Activated T-cell treated with anti-CD3 and anti-CD28 coated beads, Interleukin-2, amount 50 U/mL, for 72 hours (primary cell): ENCODE measurements around the gene IL18RAP. TPM values are rescaled to one million over a fixed set of nuclear protein-coding genes. Genes with fewer than 3 reads are reported as not detected.
A peak's percentile ranks its signal among the peaks of the same experiment; 100 is the strongest.

Experiments
- ATAC-seq, 2 donors: fragments of 150-1000 bp; cut with Tn5 transposase; replicated peaks in 1 of 2; 2 replicates each; pipeline ENCODE4 v1.10.0; 2021; ENCODE audit warnings: moderate library complexity in 2 of 2, mild to moderate bottlenecking in 1 of 2
- DNase-seq, 2 donors: peaks; one replicate each; pipeline ENCODE4 v3.0.0; 2021 to 2022; ENCODE audit warnings: mixed read lengths in 1 of 2
- H3K27ac Mint-ChIP-seq: one replicate; pipeline ENCODE4 v1.8.0; 2022; ENCODE audit warnings: mild to moderate bottlenecking, moderate library complexity, mixed read lengths
- H3K27me3 Mint-ChIP-seq: one replicate; pipeline ENCODE4 v1.8.0; 2022; ENCODE audit warnings: low read depth, mixed read lengths
- H3K36me3 Mint-ChIP-seq, 2 donors: one replicate each; pipeline ENCODE4 v1.8.0; 2022; ENCODE audit warnings: mixed read lengths in 2 of 2, mild to moderate bottlenecking in 1 of 2; ENCODE audit not compliant: insufficient read depth in 2 of 2
- H3K4me1 Mint-ChIP-seq: one replicate; pipeline ENCODE4 v1.8.0; 2022; ENCODE audit warnings: low read depth, mixed read lengths
- H3K4me3 Mint-ChIP-seq, 2 donors: one replicate each; pipeline ENCODE4 v1.8.0; 2022; ENCODE audit warnings: mild to moderate bottlenecking in 2 of 2, mixed read lengths in 2 of 2, moderate library complexity in 2 of 2
- H3K9me3 Mint-ChIP-seq, 2 donors: one replicate each; pipeline ENCODE4 v1.8.0; 2022; ENCODE audit warnings: mixed read lengths in 2 of 2
- total RNA-seq, 2 donors: library from RNA; stranded (reverse); gene quantifications; one replicate each; pipeline ENCODE4 v1.2.3, GENCODE V29; 2022

The IL18RAP gene
- total RNA-seq, 2 donors from 2014 or later: 7.6 to 9.5 TPM

DNA sequence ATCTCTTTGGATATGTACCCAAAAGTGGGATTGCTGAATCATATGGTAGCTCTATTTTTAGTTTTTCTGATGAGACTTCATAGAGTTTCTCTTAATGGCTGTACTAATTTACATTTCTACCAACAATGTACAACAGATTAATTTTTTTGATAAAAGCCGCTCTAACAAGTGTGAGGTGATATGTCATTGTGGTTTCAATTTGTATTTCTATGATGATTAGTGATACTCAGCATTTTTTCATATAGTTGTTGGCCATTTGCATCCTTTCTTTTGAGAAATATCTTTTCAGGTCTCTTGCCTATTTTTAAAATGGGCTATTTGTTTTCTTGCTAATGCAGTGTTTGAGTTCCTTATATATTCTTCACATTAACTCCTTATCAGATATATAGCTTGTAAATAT is 4.3 kb downstream of the IL18RAP start:
- Mint-ChIP-seq H3K9me3 (peaks cover 0 to 1% of the 10 kb centered on the region in 2 donors), H3K4me3 (peak overlapping the region in 1 of 2 donors; percentile 10), H3K4me1 (peaks cover 52% of the 10 kb centered on the region), H3K27me3 (peaks cover 6% of the 10 kb centered on the region), H3K27ac (no peak overlapping the region), H3K36me3 (peaks cover 7 to 10% of the 10 kb centered on the region in 2 donors)
- DNase-seq (no peak), ATAC-seq (no peak)

DNA sequence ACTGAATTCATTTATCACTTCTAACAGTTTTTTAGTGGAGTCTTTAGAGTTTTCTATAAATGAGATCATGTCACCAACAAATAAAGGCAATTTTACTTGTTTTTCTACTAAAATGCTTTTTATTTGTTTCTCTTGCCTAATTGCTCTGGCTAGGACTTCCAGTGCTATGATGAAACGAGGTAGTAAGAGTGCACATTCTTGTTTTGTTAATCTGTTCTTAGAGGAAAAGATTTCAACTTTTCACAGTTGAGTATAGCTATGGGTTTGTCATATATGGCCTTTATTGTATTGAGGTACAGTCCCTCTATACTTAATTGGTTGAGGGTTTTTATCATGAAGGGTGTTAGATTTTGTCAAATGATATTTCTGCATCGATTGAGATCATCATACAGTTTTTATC is 5.6 kb downstream of the IL18RAP start:
- Mint-ChIP-seq H3K36me3 (peaks cover 9 to 10% of the 10 kb centered on the region in 2 donors), H3K27me3 (no peaks in the 10 kb centered on the region), H3K4me1 (peaks cover 39% of the 10 kb centered on the region), H3K9me3 (peaks cover 0 to 1% of the 10 kb centered on the region in 2 donors), H3K27ac (peak overlapping the region; percentile 3), H3K4me3 (no peak overlapping the region)
- DNase-seq (no peak), ATAC-seq (peak in 1 of 2 donors; percentile 32)

DNA sequence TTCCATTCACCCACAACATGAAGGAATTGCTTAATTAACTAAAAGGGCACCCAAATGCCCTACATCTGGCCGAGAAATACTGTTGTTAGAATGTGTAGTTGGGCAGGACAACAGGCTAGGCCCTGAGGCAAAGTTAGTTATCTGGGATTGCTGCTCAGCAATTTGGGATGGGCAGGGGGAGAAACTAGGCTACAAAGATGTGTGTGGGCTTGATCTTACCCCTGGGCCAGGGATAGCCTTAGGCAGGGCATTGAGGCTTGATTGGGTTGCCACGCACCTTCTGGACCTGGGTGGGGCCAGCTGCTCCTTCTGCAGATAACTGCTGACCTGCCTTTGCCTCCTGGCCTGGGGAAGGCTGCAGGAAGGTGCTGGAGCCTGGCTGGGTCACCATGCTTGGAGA is 9.4 kb downstream of the IL18RAP start:
- Mint-ChIP-seq H3K27me3 (no peaks in the 10 kb centered on the region), H3K9me3 (peaks cover 0 to 1% of the 10 kb centered on the region in 2 donors), H3K4me1 (peaks cover 32% of the 10 kb centered on the region), H3K27ac (no peak overlapping the region), H3K36me3 (peaks cover 9 to 10% of the 10 kb centered on the region in 2 donors), H3K4me3 (no peak overlapping the region)
- no peak for ATAC-seq
- DNase-seq: no peak

DNA sequence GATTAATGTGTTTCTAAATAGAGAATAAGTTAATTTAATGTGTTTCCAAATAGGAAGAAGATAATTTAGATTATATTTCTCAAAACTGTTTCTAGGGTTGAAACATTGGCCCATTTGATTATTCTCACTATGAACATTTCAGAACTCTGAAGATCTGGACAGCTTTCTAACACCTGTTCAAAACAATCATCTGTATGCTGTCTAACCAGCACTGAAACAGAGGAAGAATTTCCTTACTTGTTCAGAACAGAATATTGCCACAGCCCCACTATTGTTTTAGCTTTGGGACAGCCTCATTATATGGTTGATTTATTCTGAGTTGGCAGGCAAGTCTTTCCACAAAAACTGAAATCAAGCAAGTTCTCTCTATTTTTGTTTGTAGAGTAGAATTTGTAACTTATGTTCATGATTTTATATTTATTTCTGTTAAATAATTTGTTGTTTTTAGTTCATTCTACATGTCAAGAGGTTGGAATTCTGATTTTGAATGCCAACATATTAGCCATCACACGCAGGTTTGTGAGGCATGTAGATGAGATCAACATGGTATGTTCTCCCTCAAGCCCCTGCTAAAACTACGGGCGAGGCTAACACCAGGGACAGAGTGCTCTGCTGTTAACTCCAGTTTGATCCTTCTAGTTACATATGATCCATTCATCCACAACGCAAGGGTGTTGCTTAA is 11.2 kb downstream of the IL18RAP start:
- H3K9me3 Mint-ChIP-seq: peaks cover 0 to 1% of the 10 kb centered on the region in 2 donors
- H3K4me3 Mint-ChIP-seq: no peak overlapping the region
- H3K27ac Mint-ChIP-seq: no peak overlapping the region
- H3K36me3 Mint-ChIP-seq: peaks cover 5 to 9% of the 10 kb centered on the region in 2 donors
- DNase-seq (no peak), ATAC-seq (no peak)
- H3K27me3 Mint-ChIP-seq: no peaks in the 10 kb centered on the region
- peaks cover 32% of the 10 kb centered on the region for H3K4me1 Mint-ChIP-seq

DNA sequence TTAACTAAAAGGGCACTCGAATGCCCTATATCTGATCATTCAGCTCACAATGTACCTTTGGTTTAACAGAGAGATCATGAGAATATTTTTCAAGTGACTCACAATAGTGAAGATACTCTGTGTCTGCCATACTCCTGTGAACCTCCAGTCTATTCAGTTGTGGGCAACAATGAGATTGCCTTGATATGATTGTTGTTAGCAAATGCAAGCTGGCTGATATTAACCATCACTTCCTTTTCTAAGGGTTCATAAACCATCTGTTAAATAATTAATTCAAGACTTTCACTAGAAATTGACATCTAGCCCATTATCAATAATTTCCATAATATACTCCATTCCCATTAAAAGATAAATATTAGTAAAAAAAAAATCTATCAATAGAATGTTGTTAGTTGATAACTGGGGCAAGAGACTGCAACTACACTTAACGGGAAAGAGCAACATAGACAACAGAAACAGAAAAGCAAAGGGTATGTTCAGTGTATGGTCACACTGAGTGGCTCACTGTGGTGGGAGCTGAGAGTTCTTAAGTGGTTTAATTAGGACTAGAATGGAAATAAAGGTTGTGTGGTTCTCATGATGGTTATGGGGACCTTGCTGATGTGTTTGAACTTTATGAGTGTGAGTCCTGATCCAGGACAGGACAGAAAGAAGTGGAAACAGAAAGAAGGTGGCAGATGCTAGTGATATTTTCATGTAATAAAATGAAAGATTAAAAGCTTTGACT is 11.9 kb downstream of the IL18RAP start:
- Mint-ChIP-seq H3K4me3 (peak overlapping the region in 1 of 2 donors; percentile 51), H3K9me3 (peaks cover 0 to 1% of the 10 kb centered on the region in 2 donors), H3K36me3 (peaks cover 5 to 7% of the 10 kb centered on the region in 2 donors), H3K27me3 (no peaks in the 10 kb centered on the region), H3K27ac (peak overlapping the region; percentile 12), H3K4me1 (peaks cover 26% of the 10 kb centered on the region)
- ATAC-seq (peak; percentile 22 to 65), DNase-seq (no peak)

DNA sequence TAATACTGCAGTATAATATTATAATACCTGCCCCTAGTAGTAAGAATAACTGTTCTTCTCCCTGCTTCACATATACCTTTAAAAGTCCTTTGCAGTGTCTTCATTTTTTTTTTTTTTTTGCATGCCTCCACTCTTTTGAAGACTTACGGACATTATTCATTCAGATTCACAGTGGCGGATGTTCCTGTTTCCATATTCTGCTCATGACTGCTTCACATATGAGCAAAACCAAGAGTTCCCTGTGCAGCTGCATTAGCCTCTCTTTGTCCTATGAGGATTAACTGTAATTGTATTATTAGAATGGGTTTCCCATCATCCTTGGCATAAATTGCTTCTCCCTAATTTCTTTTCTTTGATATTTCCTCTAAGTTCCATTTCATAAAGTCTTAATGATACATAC is 12.8 kb downstream of the IL18RAP start:
- Mint-ChIP-seq H3K4me1 (peaks cover 25% of the 10 kb centered on the region), H3K4me3 (peak overlapping the region; percentile 57 to 64)

DNA sequence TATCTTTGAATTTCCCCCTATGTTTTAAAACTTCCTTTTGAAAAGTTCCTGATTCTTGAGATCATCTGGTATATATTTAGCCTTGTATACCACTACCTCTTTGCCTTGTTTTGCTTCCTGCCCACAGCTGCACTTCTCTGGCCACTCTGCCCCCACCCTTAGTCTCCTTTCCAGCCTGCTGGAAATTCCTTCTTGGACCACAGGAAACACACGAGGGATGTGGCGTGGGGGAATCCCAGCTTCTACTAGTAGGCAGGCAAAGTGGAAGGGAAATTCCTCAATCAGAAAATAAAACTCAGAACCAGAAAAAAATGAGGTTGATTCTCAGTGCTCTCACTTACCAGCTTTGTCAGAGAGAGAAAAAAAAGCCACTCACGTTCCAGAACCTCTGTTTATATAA is 13.4 kb downstream of the IL18RAP start:
- H3K4me3 Mint-ChIP-seq: peak overlapping the region; percentile 57 to 64
- H3K9me3 Mint-ChIP-seq: no peaks in the 10 kb centered on the region
- H3K27me3 Mint-ChIP-seq: no peaks in the 10 kb centered on the region
- H3K36me3 Mint-ChIP-seq: peaks cover 2 to 4% of the 10 kb centered on the region in 2 donors
- H3K27ac Mint-ChIP-seq: peak overlapping the region; percentile 47
- no peak for ATAC-seq
- peaks cover 22% of the 10 kb centered on the region for H3K4me1 Mint-ChIP-seq
- DNase-seq: peak in 1 of 2 donors; percentile 30

More for the DNA sequence above, 12.8 kb downstream of the IL18RAP start:
- Mint-ChIP-seq H3K27ac (peak overlapping the region; percentile 47), H3K27me3 (no peaks in the 10 kb centered on the region), H3K36me3 (peaks cover 4 to 5% of the 10 kb centered on the region in 2 donors), H3K9me3 (no peaks in the 10 kb centered on the region)
- DNase-seq (no peak), ATAC-seq (no peak)

DNA sequence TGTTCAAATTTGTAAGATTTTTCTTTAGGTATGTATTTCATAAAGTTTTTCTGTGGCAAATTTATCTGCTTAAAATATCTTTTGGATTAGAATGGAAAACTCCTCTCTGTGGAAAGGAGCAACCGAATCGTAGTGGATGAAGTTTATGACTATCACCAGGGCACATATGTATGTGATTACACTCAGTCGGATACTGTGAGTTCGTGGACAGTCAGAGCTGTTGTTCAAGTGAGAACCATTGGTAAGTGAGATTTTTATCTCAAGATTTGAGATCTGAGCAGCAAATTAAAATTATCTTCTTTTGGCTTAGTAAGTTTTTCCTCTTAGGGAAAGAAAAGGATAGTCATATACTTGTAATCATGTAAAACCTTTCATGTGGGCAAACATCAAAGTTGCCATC is 14.2 kb downstream of the IL18RAP start:
- H3K4me3 Mint-ChIP-seq: peak overlapping the region; percentile 53 to 75
- no peak for DNase-seq
- ATAC-seq: peak; percentile 57 to 61
- H3K36me3 Mint-ChIP-seq: peaks cover 0 to 4% of the 10 kb centered on the region in 2 donors
- H3K27ac Mint-ChIP-seq: peak overlapping the region; percentile 63
- peaks cover 19% of the 10 kb centered on the region for H3K4me1 Mint-ChIP-seq
- no peaks in the 10 kb centered on the region for H3K9me3 Mint-ChIP-seq
- no peaks in the 10 kb centered on the region for H3K27me3 Mint-ChIP-seq

DNA sequence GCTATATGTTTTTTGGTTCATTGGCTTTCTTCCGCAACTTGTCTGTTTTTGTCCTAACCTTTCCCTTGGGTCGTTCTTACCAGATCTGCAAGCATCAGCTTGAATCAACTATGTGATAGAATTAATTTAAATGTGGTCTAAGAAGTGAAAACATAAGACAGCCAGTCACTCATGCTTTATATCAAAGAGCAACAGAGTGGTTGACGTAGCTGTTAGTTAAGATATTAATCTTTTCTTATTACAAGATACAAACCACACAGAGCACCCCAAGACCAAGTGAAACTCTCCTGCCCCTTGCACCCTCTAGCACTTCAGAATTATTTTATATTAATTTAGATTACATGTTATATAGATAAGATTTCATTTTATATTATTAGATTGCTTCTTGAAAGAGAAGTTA is 15.2 kb downstream of the IL18RAP start:
- DNase-seq (no peak), ATAC-seq (peak; percentile 17 to 35)
- Mint-ChIP-seq H3K9me3 (no peaks in the 10 kb centered on the region), H3K4me3 (no peak overlapping the region), H3K27me3 (no peaks in the 10 kb centered on the region), H3K36me3 (peaks cover 0 to 2% of the 10 kb centered on the region in 2 donors), H3K27ac (no peak overlapping the region), H3K4me1 (peaks cover 24% of the 10 kb centered on the region)

DNA sequence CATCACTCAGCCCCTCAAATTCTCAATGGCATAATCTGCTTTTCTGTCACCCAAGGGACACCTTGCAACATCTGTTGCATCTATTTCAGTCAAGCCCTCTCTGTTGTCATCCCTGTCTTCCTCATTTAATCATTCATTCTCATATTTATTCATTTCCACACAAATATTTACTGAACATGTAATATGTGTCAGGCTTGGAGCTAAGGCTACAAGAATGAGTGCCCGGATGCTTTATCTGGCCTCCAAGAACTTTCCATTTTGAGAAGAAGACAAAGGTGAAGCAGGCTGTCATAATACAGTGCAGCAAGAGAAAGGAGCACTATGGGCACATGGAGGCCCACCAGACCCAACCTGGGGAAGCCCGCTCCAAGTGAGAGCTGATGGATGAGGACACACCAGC is 15.6 kb downstream of the IL18RAP start:
- peak; percentile 41 to 68 for ATAC-seq
- Mint-ChIP-seq H3K27me3 (no peaks in the 10 kb centered on the region), H3K4me3 (no peak overlapping the region), H3K4me1 (peaks cover 29% of the 10 kb centered on the region), H3K9me3 (no peaks in the 10 kb centered on the region), H3K36me3 (peaks cover 0 to 2% of the 10 kb centered on the region in 2 donors), H3K27ac (no peak overlapping the region)
- no peak for DNase-seq

DNA sequence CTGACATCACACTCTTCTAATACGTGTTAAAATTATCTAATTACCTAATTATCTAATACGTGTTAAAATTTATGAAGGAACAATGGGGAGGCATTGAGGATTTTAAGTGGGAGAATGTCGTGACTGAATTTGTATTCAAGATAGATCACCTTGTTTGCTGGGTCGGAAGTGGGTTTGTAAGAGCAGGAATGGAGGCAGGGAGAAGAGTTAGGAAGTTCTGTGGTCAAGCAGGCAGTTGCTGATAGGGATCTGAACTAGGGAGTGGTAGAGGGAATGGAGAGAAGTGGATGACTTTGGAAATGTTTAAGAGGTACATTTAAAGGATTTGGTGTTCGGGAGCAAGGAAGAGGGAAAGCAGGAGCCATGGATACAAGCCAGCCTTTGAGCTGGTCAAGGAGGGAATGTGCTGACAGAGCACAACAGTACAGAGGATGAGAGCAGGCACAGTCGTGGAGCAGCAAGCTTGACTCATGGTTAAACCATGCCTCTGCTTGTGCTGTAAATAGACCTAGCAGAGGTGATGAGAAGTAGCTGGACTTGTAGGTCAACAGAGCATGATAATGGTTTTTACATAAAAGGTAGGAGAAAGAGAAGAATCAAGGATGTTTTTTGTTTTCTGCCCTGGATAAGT is 16.2 kb downstream of the IL18RAP start:
- Mint-ChIP-seq H3K4me3 (no peak overlapping the region), H3K4me1 (peaks cover 29% of the 10 kb centered on the region), H3K9me3 (no peaks in the 10 kb centered on the region), H3K27me3 (no peaks in the 10 kb centered on the region), H3K36me3 (peaks cover 0 to 2% of the 10 kb centered on the region in 2 donors), H3K27ac (no peak overlapping the region)
- ATAC-seq: no peak
- DNase-seq: no peak

DNA sequence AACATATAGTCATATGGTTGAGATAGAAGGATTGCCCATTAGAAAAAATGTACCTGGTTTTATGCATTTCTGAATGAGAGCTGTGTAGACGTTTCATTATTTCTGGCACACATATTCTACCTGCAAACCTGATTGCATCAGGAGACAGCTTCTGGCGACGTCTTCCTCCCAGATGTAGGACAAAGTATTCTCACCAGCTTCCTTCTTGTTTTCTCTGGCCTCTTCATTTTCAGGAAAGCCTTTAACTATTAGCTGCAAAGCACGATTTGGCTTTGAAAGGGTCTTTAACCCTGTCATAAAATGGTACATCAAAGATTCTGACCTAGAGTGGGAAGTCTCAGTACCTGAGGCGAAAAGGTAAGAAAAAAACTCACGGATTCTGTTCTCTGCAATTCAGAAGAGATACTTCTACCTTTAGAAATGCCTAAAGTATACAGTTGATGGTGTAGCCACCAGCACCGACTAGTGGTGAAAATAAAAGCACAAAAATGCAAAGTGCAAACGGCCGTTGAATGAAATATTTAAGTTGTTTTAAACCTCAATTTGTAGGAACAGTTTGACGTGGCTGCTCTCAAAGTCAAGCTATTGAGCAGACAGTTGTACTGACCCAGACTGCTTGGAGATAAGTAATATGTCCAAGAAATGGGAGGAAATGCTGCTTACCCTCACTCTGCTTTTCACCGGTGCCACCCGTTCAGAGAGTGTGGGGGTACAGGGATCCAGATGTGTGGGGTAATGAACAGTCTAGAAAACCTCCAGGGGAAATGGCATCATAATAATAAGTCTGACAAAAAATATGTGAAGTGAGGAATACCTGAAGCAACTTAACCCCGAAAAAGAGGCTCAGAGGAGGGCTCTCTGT is 20.2 kb downstream of the IL18RAP start:
- ATAC-seq (peak; percentile 74 to 78), DNase-seq (peak; percentile 40 to 44)
- H3K9me3 Mint-ChIP-seq: no peaks in the 10 kb centered on the region
- H3K27me3 Mint-ChIP-seq: no peaks in the 10 kb centered on the region
- H3K4me1 Mint-ChIP-seq: peaks cover 9% of the 10 kb centered on the region
- peak overlapping the region; percentile 42 to 64 for H3K4me3 Mint-ChIP-seq
- no peak overlapping the region for H3K27ac Mint-ChIP-seq
- no peaks in the 10 kb centered on the region for H3K36me3 Mint-ChIP-seq
